ENCODE measurements around the gene CHST2.

The CHST2 gene

DNA sequence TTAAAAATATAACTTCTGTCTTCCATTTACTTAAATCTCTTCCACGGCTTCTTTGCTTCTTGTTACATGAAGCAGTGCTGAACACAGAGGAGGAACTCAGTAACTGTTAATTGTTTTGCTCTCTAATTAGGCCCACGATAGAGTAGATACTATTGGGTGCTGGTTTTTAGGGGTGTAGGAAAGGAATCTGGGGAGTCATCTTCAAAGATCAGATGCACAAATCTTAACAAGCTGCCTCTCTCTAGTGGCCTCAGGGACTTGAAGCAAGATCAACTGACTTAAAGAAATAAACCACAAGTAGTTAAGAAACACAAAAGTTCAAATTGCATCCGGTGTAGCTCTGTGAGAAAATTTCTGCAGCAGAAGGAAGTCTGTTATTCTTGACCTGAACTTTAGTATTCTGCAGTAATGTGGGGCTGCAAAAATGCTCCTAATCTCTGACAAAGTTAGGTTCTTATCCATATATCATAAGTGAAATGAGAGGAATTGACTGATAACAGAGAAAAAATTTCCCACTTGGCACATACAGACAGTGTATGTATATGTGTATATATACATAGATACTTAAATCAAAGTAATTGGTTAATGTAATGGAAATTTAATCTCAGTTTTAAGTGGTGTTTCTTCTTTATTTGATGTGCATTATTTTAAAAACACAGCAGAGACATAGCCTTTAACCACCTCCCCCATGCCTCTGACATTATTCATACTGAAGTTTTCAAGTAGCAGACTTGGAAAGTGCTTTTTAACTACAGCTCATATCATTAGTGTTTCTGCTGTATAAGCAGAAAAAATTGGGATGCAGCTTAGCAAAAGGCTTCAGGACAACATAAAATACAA is 51.8 kb downstream of the CHST2 start:
- TF ChIP-seq, protein P1, sequence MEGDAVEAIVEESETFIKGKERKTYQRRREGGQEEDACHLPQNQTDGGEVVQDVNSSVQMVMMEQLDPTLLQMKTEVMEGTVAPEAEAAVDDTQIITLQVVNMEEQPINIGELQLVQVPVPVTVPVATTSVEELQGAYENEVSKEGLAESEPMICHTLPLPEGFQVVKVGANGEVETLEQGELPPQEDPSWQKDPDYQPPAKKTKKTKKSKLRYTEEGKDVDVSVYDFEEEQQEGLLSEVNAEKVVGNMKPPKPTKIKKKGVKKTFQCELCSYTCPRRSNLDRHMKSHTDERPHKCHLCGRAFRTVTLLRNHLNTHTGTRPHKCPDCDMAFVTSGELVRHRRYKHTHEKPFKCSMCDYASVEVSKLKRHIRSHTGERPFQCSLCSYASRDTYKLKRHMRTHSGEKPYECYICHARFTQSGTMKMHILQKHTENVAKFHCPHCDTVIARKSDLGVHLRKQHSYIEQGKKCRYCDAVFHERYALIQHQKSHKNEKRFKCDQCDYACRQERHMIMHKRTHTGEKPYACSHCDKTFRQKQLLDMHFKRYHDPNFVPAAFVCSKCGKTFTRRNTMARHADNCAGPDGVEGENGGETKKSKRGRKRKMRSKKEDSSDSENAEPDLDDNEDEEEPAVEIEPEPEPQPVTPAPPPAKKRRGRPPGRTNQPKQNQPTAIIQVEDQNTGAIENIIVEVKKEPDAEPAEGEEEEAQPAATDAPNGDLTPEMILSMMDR (IDR thresholded peaks at IDR 0.05; ENCODE audit: poor library complexity, severe bottlenecking): no peak
- Histone ChIP-seq H3K9me3 (ENCODE audit: severe bottlenecking) (peaks cover 6% of the 10 kb centered on the region), H3K27me3 (ENCODE audit: insufficient read depth, poor library complexity, severe bottlenecking) (no peaks in the 10 kb centered on the region), H3K4me1 (ENCODE audit: insufficient read depth, poor library complexity, severe bottlenecking) (peaks cover 18% of the 10 kb centered on the region), H3K36me3 (ENCODE audit: low read depth) (no peaks in the 10 kb centered on the region), H3K27ac (ENCODE audit: poor library complexity, severe bottlenecking) (no peak overlapping the region), H3K4me3 (ENCODE audit: severe bottlenecking) (no peak overlapping the region)
- ATAC-seq (ENCODE audit: low read depth) (no peak), DNase-seq (ENCODE audit: low spot score) (no peak)

DNA sequence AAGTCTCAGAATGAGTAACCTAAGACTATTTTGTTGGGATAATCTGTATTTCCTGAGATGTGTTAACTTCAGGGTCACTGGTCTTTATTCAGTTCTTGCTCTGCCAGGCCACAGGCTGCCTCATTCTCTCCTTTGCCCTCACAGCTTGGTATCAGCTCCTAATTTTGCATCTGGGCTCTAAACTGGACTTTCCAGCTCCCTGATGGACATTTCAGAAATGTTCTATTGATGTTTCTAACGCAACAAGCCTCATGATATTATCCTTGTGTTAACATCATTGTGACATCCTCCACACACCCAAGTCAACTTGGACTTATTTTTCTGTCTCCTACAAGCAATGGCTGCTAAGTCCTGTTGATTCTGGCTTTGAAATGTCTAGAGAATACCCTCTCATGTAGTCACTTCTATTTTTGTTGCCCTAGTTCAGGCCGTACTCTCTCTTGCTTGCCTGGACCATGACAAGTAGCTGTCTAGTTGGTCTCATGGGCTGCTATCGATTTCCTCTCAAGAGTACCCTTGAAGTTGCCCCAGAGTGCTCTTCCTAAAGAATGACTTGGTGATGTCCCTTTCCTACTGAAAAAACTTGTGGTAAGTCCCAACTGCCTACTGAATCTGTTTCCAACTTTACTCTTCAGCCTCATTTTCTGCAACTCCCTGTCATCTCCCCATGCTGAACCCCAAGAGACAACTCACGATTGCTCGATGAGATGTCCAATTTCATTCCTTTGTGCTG is 52.7 kb downstream of the CHST2 start:
- H3K36me3 ChIP-seq (ENCODE audit: low read depth): no peaks in the 10 kb centered on the region
- H3K4me3 ChIP-seq (ENCODE audit: severe bottlenecking): no peak overlapping the region
- H3K27ac ChIP-seq (ENCODE audit: poor library complexity, severe bottlenecking): no peak overlapping the region
- peaks cover 16% of the 10 kb centered on the region for H3K4me1 ChIP-seq (ENCODE audit: insufficient read depth, poor library complexity, severe bottlenecking)
- TF ChIP-seq, protein P1 (IDR thresholded peaks at IDR 0.05; ENCODE audit: poor library complexity, severe bottlenecking): no peak
- H3K27me3 ChIP-seq (ENCODE audit: insufficient read depth, poor library complexity, severe bottlenecking): no peaks in the 10 kb centered on the region
- DNase-seq (ENCODE audit: low spot score) (no peak), ATAC-seq (ENCODE audit: low read depth) (no peak)
- peaks cover 6% of the 10 kb centered on the region for H3K9me3 ChIP-seq (ENCODE audit: severe bottlenecking)

DNA sequence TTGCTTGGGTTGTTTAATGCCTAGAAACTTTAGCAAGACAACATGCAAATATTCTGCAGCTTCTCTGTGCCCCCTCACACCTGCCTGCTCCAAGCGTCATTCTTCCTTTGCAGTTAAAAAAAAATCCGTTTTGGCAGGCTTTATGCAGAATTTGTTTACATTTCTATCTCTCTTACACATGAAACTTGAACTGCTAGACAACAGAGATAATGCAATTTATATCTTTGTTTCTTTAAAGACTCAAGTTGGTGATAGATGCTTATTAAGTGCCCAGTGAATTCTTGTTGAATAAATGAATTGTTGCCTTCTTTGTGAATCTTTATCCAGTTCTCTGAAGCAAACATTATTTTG is 53.2 kb downstream of the CHST2 start:
- peaks cover 11% of the 10 kb centered on the region for H3K4me1 ChIP-seq (ENCODE audit: insufficient read depth, poor library complexity, severe bottlenecking)
- H3K27ac ChIP-seq (ENCODE audit: poor library complexity, severe bottlenecking): no peak overlapping the region
- H3K4me3 ChIP-seq (ENCODE audit: severe bottlenecking): no peak overlapping the region
- peaks cover 6% of the 10 kb centered on the region for H3K9me3 ChIP-seq (ENCODE audit: severe bottlenecking)
- H3K27me3 ChIP-seq (ENCODE audit: insufficient read depth, poor library complexity, severe bottlenecking): no peaks in the 10 kb centered on the region
- no peaks in the 10 kb centered on the region for H3K36me3 ChIP-seq (ENCODE audit: low read depth)
- TF ChIP-seq, protein P1 (IDR thresholded peaks at IDR 0.05; ENCODE audit: poor library complexity, severe bottlenecking): no peak
- ATAC-seq (ENCODE audit: low read depth) (no peak), DNase-seq (ENCODE audit: low spot score) (no peak)

DNA sequence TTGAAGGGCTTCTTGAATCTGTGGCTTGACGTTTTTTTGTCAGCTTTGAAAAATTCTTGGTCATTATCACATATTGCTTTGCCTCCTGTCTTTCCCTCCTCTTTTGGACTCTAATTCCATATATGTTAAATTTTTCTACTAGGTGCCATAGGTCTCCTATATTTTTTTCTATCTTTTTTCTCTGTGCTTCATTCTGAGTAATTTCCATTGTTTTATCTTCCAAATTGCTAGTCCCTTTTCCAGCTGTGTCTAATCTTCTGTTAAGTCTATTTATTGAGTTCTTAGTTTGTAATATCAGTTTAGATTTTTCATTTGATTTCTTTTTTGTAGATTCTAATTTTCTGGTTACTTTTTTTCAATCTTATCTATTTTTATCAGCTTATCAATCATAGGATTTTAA is 53.7 kb downstream of the CHST2 start:
- Histone ChIP-seq H3K36me3 (ENCODE audit: low read depth) (no peaks in the 10 kb centered on the region), H3K4me1 (ENCODE audit: insufficient read depth, poor library complexity, severe bottlenecking) (peaks cover 6% of the 10 kb centered on the region), H3K4me3 (ENCODE audit: severe bottlenecking) (no peak overlapping the region), H3K27ac (ENCODE audit: poor library complexity, severe bottlenecking) (no peak overlapping the region), H3K27me3 (ENCODE audit: insufficient read depth, poor library complexity, severe bottlenecking) (no peaks in the 10 kb centered on the region), H3K9me3 (ENCODE audit: severe bottlenecking) (peaks cover 6% of the 10 kb centered on the region)
- DNase-seq (ENCODE audit: low spot score) (no peak), ATAC-seq (ENCODE audit: low read depth) (no peak)
- TF ChIP-seq, protein P1 (IDR thresholded peaks at IDR 0.05; ENCODE audit: poor library complexity, severe bottlenecking): no peak

All from RWPE2 (cell line).